Trophoblast cell (in vitro differentiated cells and primary cell): ENCODE results near the gene TBCB.

ENCODE experiments used
- DNase-seq, 2 donors: peaks; one replicate each; pipeline ENCODE4 v3.0.0-alpha.2; 2016
- H2AFZ ChIP-seq: 2 replicates; pipeline ENCODE4 v1.6.1; 2013; ENCODE audit warnings: low read length, moderate library complexity, mild to moderate bottlenecking; ENCODE audit not compliant: insufficient read depth, poor library complexity
- H2AK5ac ChIP-seq: 2 replicates; pipeline ENCODE4 v1.6.1; 2013; ENCODE audit warnings: mild to moderate bottlenecking, low read length
- H2BK120ac ChIP-seq: 2 replicates; pipeline ENCODE4 v1.6.1; 2013; ENCODE audit warnings: low read length, mild to moderate bottlenecking, moderate library complexity; ENCODE audit not compliant: insufficient read depth, poor library complexity
- H2BK12ac ChIP-seq: 2 replicates; pipeline ENCODE4 v1.6.1; 2013; ENCODE audit warnings: mild to moderate bottlenecking, low read length, moderate library complexity
- H2BK5ac ChIP-seq: 2 replicates; pipeline ENCODE4 v1.6.1; 2013; ENCODE audit warnings: low read length, low read depth, moderate library complexity, mild to moderate bottlenecking; ENCODE audit not compliant: poor library complexity
- H3K14ac ChIP-seq: 2 replicates; pipeline ENCODE4 v1.6.1; 2013; ENCODE audit warnings: mild to moderate bottlenecking, low read length
- H3K18ac ChIP-seq: 2 replicates; pipeline ENCODE4 v1.6.1; 2013; ENCODE audit warnings: mild to moderate bottlenecking, low read length
- H3K23ac ChIP-seq: 2 replicates; pipeline ENCODE4 v1.6.1; 2013; ENCODE audit warnings: low read length
- H3K27ac ChIP-seq: 2 replicates; pipeline ENCODE4 v1.5.1; 2013; ENCODE audit warnings: low read depth, mild to moderate bottlenecking, inconsistent platforms, low read length, moderate library complexity
- H3K27me3 ChIP-seq: 2 replicates; pipeline ENCODE4 v1.6.1; 2013; ENCODE audit warnings: inconsistent platforms, mild to moderate bottlenecking, low read length, moderate library complexity; ENCODE audit not compliant: insufficient read depth
- H3K36me3 ChIP-seq, 2 experiments: 1 replicate in 1 of 2; 2 replicates in 1 of 2; pipeline ENCODE4 v1.6.1; 2013; ENCODE audit warnings: low read length in 2 of 2, mild to moderate bottlenecking in 2 of 2, moderate library complexity in 1 of 2; ENCODE audit not compliant: insufficient read depth in 2 of 2, control insufficient read depth in 1 of 2
- H3K4ac ChIP-seq: 2 replicates; pipeline ENCODE4 v1.6.1; 2013; ENCODE audit warnings: low read depth, mild to moderate bottlenecking, low read length, moderate library complexity
- H3K4me1 ChIP-seq, 2 experiments: 1 replicate in 1 of 2; 2 replicates in 1 of 2; pipeline ENCODE4 v1.6.1; 2013; ENCODE audit warnings: low read length in 2 of 2, mild to moderate bottlenecking in 2 of 2, moderate library complexity in 1 of 2; ENCODE audit not compliant: insufficient read depth in 2 of 2, control insufficient read depth in 1 of 2
- H3K4me2 ChIP-seq: 2 replicates; pipeline ENCODE4 v1.6.1; 2013; ENCODE audit warnings: inconsistent platforms, mild to moderate bottlenecking, low read length, moderate library complexity
- H3K4me3 ChIP-seq: 2 replicates; pipeline ENCODE4 v1.5.1; 2013; ENCODE audit warnings: mild to moderate bottlenecking, low read depth, low read length, inconsistent platforms
- H3K79me1 ChIP-seq: one replicate; pipeline ENCODE4 v1.6.1; 2013; ENCODE audit warnings: low read length
- H3K79me2 ChIP-seq: 2 replicates; pipeline ENCODE4 v1.6.1; 2013; ENCODE audit warnings: low read length, mild to moderate bottlenecking; ENCODE audit not compliant: control insufficient read depth, insufficient read depth, poor library complexity
- H3K9ac ChIP-seq: 2 replicates; pipeline ENCODE4 v1.6.1; 2013; ENCODE audit warnings: mild to moderate bottlenecking, low read length
- H3K9me3 ChIP-seq: 2 replicates; pipeline ENCODE4 v1.6.1; 2013; ENCODE audit warnings: low read depth, mild to moderate bottlenecking, control low read depth, inconsistent platforms, low read length; ENCODE audit not compliant: insufficient read depth
- H4K12ac ChIP-seq: 2 replicates; pipeline ENCODE4 v1.6.1; 2013; ENCODE audit warnings: low read depth, mild to moderate bottlenecking, low read length, moderate library complexity
- H4K8ac ChIP-seq: 2 replicates; pipeline ENCODE4 v1.6.1; 2013; ENCODE audit warnings: low read depth, mild to moderate bottlenecking, low read length, moderate library complexity
- H4K91ac ChIP-seq: one replicate; pipeline ENCODE4 v1.6.1; 2013; ENCODE audit warnings: low read depth, mild to moderate bottlenecking, low read length, moderate library complexity
- WGBS: extraction: QIAGEN DNeasy Blood & Tissue Kit; methylation state at CpG from one replicate; pipeline ENCODE4 v1.1.7; 2013; ENCODE audit warnings: missing lambda C conversion rate; ENCODE audit not compliant: insufficient read length, insufficient coverage; ENCODE audit errors: extremely low coverage; 5-methylcytosine and 5-hydroxymethylcytosine counted together

The TBCB gene

GRCh38 chr19:36139120-36139472, 23.8 kb downstream of the TBCB start:
- H3K9me3 ChIP-seq: peaks cover 2% of the 10 kb centered on the region
- peaks cover 16% of the 10 kb centered on the region for H3K79me1 ChIP-seq
- no peak overlapping the region for H3K9ac ChIP-seq
- H3K4me2 ChIP-seq: peak overlapping the region; percentile 86
- peak overlapping the region; percentile 19 for H2AFZ ChIP-seq
- no peak overlapping the region for H3K14ac ChIP-seq
- no peak overlapping the region for H3K4me3 ChIP-seq
- H3K79me2 ChIP-seq: peaks cover 15% of the 10 kb centered on the region
- H4K12ac ChIP-seq: peak overlapping the region; percentile 65
- no peak overlapping the region for H3K23ac ChIP-seq
- peak overlapping the region; percentile 43 for H2BK120ac ChIP-seq
- H4K91ac ChIP-seq: peak overlapping the region; percentile 78
- WGBS: no CpG with 5 or more reads among the region's 7 CpGs
- no peak overlapping the region for H2BK12ac ChIP-seq
- no peak overlapping the region for H2AK5ac ChIP-seq
- DNase-seq: no peak
- H3K18ac ChIP-seq: no peak overlapping the region
- peaks cover 6% of the 10 kb centered on the region in 2 experiments for H3K4me1 ChIP-seq
- H4K8ac ChIP-seq: peak overlapping the region; percentile 88
- H3K27me3 ChIP-seq: no peaks in the 10 kb centered on the region
- peak overlapping the region; percentile 58 for H2BK5ac ChIP-seq
- peaks cover 18% of the 10 kb centered on the region in 2 experiments for H3K36me3 ChIP-seq
- H3K27ac ChIP-seq: peak overlapping the region; percentile 95
- H3K4ac ChIP-seq: no peak overlapping the region

- peak within 1 kb of the TSS; percentile 91 for H2AFZ ChIP-seq
- H3K4ac ChIP-seq: peak within 1 kb of the TSS; percentile 87
- peak within 1 kb of the TSS; percentile 89 for H4K91ac ChIP-seq
- peak within 1 kb of the TSS; percentile 81 for H2BK120ac ChIP-seq
- peaks cover 20 to 23% of the 10 kb centered on the region in 2 experiments for H3K36me3 ChIP-seq
- DNase-seq: peak; percentile 99
- H4K12ac ChIP-seq: peak within 1 kb of the TSS; percentile 73
- peak within 1 kb of the TSS; percentile 99 for H3K18ac ChIP-seq
- H3K27ac ChIP-seq: peak within 1 kb of the TSS; percentile 95
- peaks cover 15% of the 10 kb centered on the region for H3K79me2 ChIP-seq
- peak within 1 kb of the TSS; percentile 91 for H2AK5ac ChIP-seq
- peak within 1 kb of the TSS; percentile 95 for H3K4me3 ChIP-seq
- H3K9ac ChIP-seq: peak within 1 kb of the TSS; percentile 98
- H3K14ac ChIP-seq: peak within 1 kb of the TSS; percentile 99
- peak within 1 kb of the TSS; percentile 47 for H2BK12ac ChIP-seq
- H3K79me1 ChIP-seq: peaks cover 16% of the 10 kb centered on the region
- H4K8ac ChIP-seq: peak within 1 kb of the TSS; percentile 88
- H3K23ac ChIP-seq: peak within 1 kb of the TSS; percentile 83
- peak within 1 kb of the TSS; percentile 84 for H2BK5ac ChIP-seq
- H3K4me1 ChIP-seq: peaks cover 6% of the 10 kb centered on the region in 2 experiments
- peaks cover 2% of the 10 kb centered on the region for H3K9me3 ChIP-seq
- H3K27me3 ChIP-seq: no peaks in the 10 kb centered on the region
- no CpG with 5 or more reads among the region's 75 CpGs for WGBS
- peak within 1 kb of the TSS; percentile 90 for H3K4me2 ChIP-seq
Measured at GRCh38 chr19:36139473-36140303, 24.4 kb downstream of the TBCB start, which contains the start of gene CAPNS1. Gene CAPNS1, plus strand, starts transcription at chr19:36140066. Its CDS starts 946 bp downstream, at chr19:36141012.

- Histone ChIP-seq H3K79me1 (peaks cover 16% of the 10 kb centered on the region), H3K4ac (peak overlapping the region; percentile 87), H2BK12ac (peak overlapping the region; percentile 47), H4K12ac (peak overlapping the region; percentile 73), H2BK120ac (peak overlapping the region; percentile 81), H4K8ac (peak overlapping the region; percentile 81), H2AFZ (peak overlapping the region; percentile 91), H3K4me1 (peaks cover 6% of the 10 kb centered on the region in 2 experiments), H3K9ac (peak overlapping the region; percentile 98), H3K14ac (peak overlapping the region; percentile 99), H3K27ac (peak overlapping the region; percentile 76), H3K23ac (peak overlapping the region; percentile 83), H2BK5ac (peak overlapping the region; percentile 84), H3K27me3 (no peaks in the 10 kb centered on the region), H3K79me2 (peaks cover 15% of the 10 kb centered on the region), H3K36me3 (peaks cover 23 to 30% of the 10 kb centered on the region in 2 experiments), H4K91ac (peak overlapping the region; percentile 89), H3K9me3 (peaks cover 2% of the 10 kb centered on the region), H3K4me3 (peak overlapping the region; percentile 95), H2AK5ac (peak overlapping the region; percentile 91), H3K18ac (peak overlapping the region; percentile 99), H3K4me2 (peak overlapping the region; percentile 90)
- WGBS: no CpG with 5 or more reads among the region's 31 CpGs
- peak; percentile 90 to 96 for DNase-seq
Measured at GRCh38 chr19:36140304-36141038, 25.2 kb downstream of the TBCB start.
